GM21515 (cell line): ENCODE data around the gene PTPRK.
"Not testable (repeated sequence)": the region's sequence is repeated elsewhere in the genome, so short reads cannot be mapped to it uniquely, and the experiment has no call there.

Experiments
- ATAC-seq: cut with Tn5 transposase; IDR thresholded peaks from one replicate; pipeline ENCODE4 v1.9.1; 2021; ENCODE audit not compliant: unreplicated experiment

The PTPRK gene

GRCh38 chr6:128446497-128446896, 73.9 kb downstream of the PTPRK start:
- ATAC-seq, result no peak

GRCh38 chr6:128443553-128443952, 76.8 kb downstream of the PTPRK start:
- no peak for ATAC-seq

GRCh38 chr6:128439627-128440026, 80.8 kb downstream of the PTPRK start:
- ATAC-seq, result no peak

GRCh38 chr6:128438393-128438792, 82.0 kb downstream of the PTPRK start:
- no peak for ATAC-seq

GRCh38 chr6:128437685-128438084, 82.7 kb downstream of the PTPRK start:
- no peak for ATAC-seq

- not testable (repeated sequence) for ATAC-seq
Observed at GRCh38 chr6:128434752-128435151, 85.6 kb downstream of the PTPRK start.

GRCh38 chr6:128432394-128432793, 88.0 kb downstream of the PTPRK start:
- no peak for ATAC-seq

GRCh38 chr6:128427139-128427538, 93.3 kb downstream of the PTPRK start:
- ATAC-seq, result no peak

- ATAC-seq, result no peak
Observed at GRCh38 chr6:128425856-128426255, 94.5 kb downstream of the PTPRK start.

- no peak for ATAC-seq
Observed at GRCh38 chr6:128422871-128423270, 97.5 kb downstream of the PTPRK start.

- ATAC-seq, result no peak
Observed at GRCh38 chr6:128422200-128422599, 98.2 kb downstream of the PTPRK start.

- no peak for ATAC-seq
Observed at GRCh38 chr6:128421788-128422187, 98.6 kb downstream of the PTPRK start.

GRCh38 chr6:128417698-128418097, 102.7 kb downstream of the PTPRK start:
- ATAC-seq, result no peak

GRCh38 chr6:128415387-128415786, 105.0 kb downstream of the PTPRK start:
- no peak for ATAC-seq

GRCh38 chr6:128414943-128415342, 105.5 kb downstream of the PTPRK start:
- no peak for ATAC-seq

GRCh38 chr6:128413291-128413690, 107.1 kb downstream of the PTPRK start:
- ATAC-seq, result no peak

- no peak for ATAC-seq
Observed at GRCh38 chr6:128412680-128413079, 107.7 kb downstream of the PTPRK start.

GRCh38 chr6:128410584-128410983, 109.8 kb downstream of the PTPRK start:
- ATAC-seq, result no peak

GRCh38 chr6:128409003-128409402, 111.4 kb downstream of the PTPRK start:
- ATAC-seq, result no peak

GRCh38 chr6:128406453-128406852, 113.9 kb downstream of the PTPRK start:
- no peak for ATAC-seq

- ATAC-seq, result no peak
Observed at GRCh38 chr6:128403618-128404444, 116.6 kb downstream of the PTPRK start.

GRCh38 chr6:128400875-128401274, 119.5 kb downstream of the PTPRK start:
- no peak for ATAC-seq

- ATAC-seq, result no peak
Observed at GRCh38 chr6:128397996-128398395, 122.4 kb downstream of the PTPRK start.
